GM19395 (cell line): ENCODE measurements around the gene FLRT2.

Experiments
- ATAC-seq: cut with Tn5 transposase; IDR thresholded peaks from one replicate; pipeline ENCODE4 v1.9.1; 2021; ENCODE audit warnings: mild to moderate bottlenecking, moderate library complexity; ENCODE audit not compliant: unreplicated experiment

Gene FLRT2

GRCh38 chr14:85529803-85530574, at the start of gene FLRT2:
TSS of gene FLRT2 (plus strand) at chr14:85530144. CDS start at chr14:85621515, 91,371 bp downstream.
- ATAC-seq = no peak

GRCh38 chr14:85481471-85481870, 48.5 kb upstream of the FLRT2 start:
- ATAC-seq = no peak

GRCh38 chr14:85482552-85482951, 47.4 kb upstream of the FLRT2 start:
- no peak for ATAC-seq

GRCh38 chr14:85483037-85483436, 46.9 kb upstream of the FLRT2 start:
- ATAC-seq = no peak

- ATAC-seq = no peak
Observed at GRCh38 chr14:85483652-85484051, 46.3 kb upstream of the FLRT2 start.

GRCh38 chr14:85487215-85487614, 42.7 kb upstream of the FLRT2 start:
- no peak for ATAC-seq

- ATAC-seq = no peak
Observed at GRCh38 chr14:85501751-85502150, 28.2 kb upstream of the FLRT2 start.

GRCh38 chr14:85508863-85509262, 21.1 kb upstream of the FLRT2 start:
- ATAC-seq = no peak

GRCh38 chr14:85512451-85512850, 17.5 kb upstream of the FLRT2 start:
- ATAC-seq = no peak

- no peak for ATAC-seq
Observed at GRCh38 chr14:85514487-85514886, 15.5 kb upstream of the FLRT2 start.

- ATAC-seq = no peak
Observed at GRCh38 chr14:85516239-85517113, 13.5 kb upstream of the FLRT2 start.

- ATAC-seq = no peak
Observed at GRCh38 chr14:85517114-85517688, 12.7 kb upstream of the FLRT2 start.

- ATAC-seq = no peak
Observed at GRCh38 chr14:85519661-85520305, 10.2 kb upstream of the FLRT2 start.

- ATAC-seq = no peak
Observed at GRCh38 chr14:85520581-85520980, 9.4 kb upstream of the FLRT2 start.

GRCh38 chr14:85523624-85524023, 6.3 kb upstream of the FLRT2 start:
- ATAC-seq = no peak

GRCh38 chr14:85527006-85527405, 2.9 kb upstream of the FLRT2 start:
- no peak for ATAC-seq

GRCh38 chr14:85527445-85528035, 2.4 kb upstream of the FLRT2 start:
- ATAC-seq = no peak

GRCh38 chr14:85528080-85528896, 1.7 kb upstream of the FLRT2 start:
- ATAC-seq = no peak

- no peak for ATAC-seq
Observed at GRCh38 chr14:85528897-85529631, 880 bp upstream of the FLRT2 start.
